Ovary (tissue), 9 donors: Measurements from ENCODE around the gene MBD5. TPM values are rescaled to one million over a fixed set of nuclear protein-coding genes. Genes with fewer than 3 reads are reported as not detected.
A peak's percentile ranks its signal among the peaks of the same experiment; 100 is the strongest.
"Not testable (repeated sequence)": the region's sequence is repeated elsewhere in the genome, so short reads cannot be mapped to it uniquely, and the experiment has no call there.

Source experiments
- DNase-seq, 5 donors: peaks; one replicate each; pipeline ENCODE4 v3.0.0-alpha.2; 2019 to 2020
- H3K27ac ChIP-seq, 2 donors: fragments of 200-600 bp; one replicate each; pipeline versions ENCODE4 v1.5.1 to v1.8.0; 2019 to 2022
- H3K27me3 ChIP-seq: fragments of 200-600 bp; one replicate; pipeline ENCODE4 v1.8.0; 2022
- H3K36me3 ChIP-seq: fragments of 200-600 bp; sonication (generic); one replicate; pipeline ENCODE4 v1.5.1; 2019
- H3K4me1 ChIP-seq: one replicate; pipeline ENCODE4 v1.8.1; 2013; ENCODE audit warnings: mild to moderate bottlenecking, moderate library complexity; ENCODE audit not compliant: insufficient read depth
- H3K4me3 ChIP-seq: fragments of 200-600 bp; sonication (generic); one replicate; pipeline ENCODE4 v1.5.1; 2017
- H3K9me3 ChIP-seq, 2 donors: fragments of 200-600 bp in 1 of 2; sonication (generic) in 1 of 2; one replicate each; pipeline versions ENCODE4 v1.5.1 to v1.8.1; 2013 to 2019; ENCODE audit warnings: mild to moderate bottlenecking in 1 of 2, moderate library complexity in 1 of 2
- EP300 ChIP-seq: sonication (generic); formaldehyde crosslinking; IDR thresholded peaks from one replicate; pipeline ENCODE4 v1.6.1; 2017; ENCODE audit warnings: antibody characterized with exemption
- POLR2A ChIP-seq: fragments of 450-650 bp; IDR thresholded peaks from one replicate; pipeline ENCODE4 v1.6.1; 2017; ENCODE audit warnings: antibody characterized with exemption, mild to moderate bottlenecking, moderate library complexity
- WGBS, 3 donors: extraction: QIAGEN DNeasy Blood & Tissue Kit in 1 of 3; methylation state at CpG; one replicate each; pipeline versions ENCODE4 v1.1.5 to v1.1.7; 2013 to 2017; 5-methylcytosine and 5-hydroxymethylcytosine counted together
- intact Hi-C, 4 donors: fragments of 100-400 bp; cut with DNase I; formaldehyde crosslinking; loops; one replicate each; pipeline versions ENCODE4 v1.11.0 to v1.15.1; 2022 to 2023
- polyA plus RNA-seq, 2 donors: library from polyadenylated mRNA; stranded (reverse); fragments of 200-250 nt in 1 of 2; fragments of 350-450 nt in 1 of 2; fragmentation: Illumina TruSeq in 1 of 2; extraction: RNeasy Lipid Tissue Mini Kit (QIAGEN cat#74804) in 1 of 2; gene quantifications; one replicate each; pipeline ENCODE4 v1.2.3, GENCODE V29; 2013 to 2014
- total RNA-seq, 7 donors: library from RNA; depleted of rRNA in 2 of 7; stranded (reverse); fragments of >200 nt in 2 of 7; fragmentation: NEBNext Ultra II Directional in 3 of 7; extraction: Animal tissue kit (Norgen Biotek cat#: 25700) in 3 of 7; gene quantifications; one replicate each; pipeline versions ENCODE4 v1.1.0 to v1.2.4, GENCODE V29; 2016 to 2023
- TF ChIP-seq, protein P1 (sequence below), 3 donors: fragments of 450-650 bp in 2 of 3; fragments of 200-600 bp in 1 of 3; IDR thresholded peaks; one replicate each; pipeline versions ENCODE4 v1.5.1 to v1.8.0; 2016 to 2022; ENCODE audit warnings: antibody characterized with exemption in 3 of 3, mild to moderate bottlenecking in 1 of 3
- donor health status: DM: no; HTN: no; CAD: no; lungs with moderate emphysema.
- donor health status: DM: no; HTN: no; CAD: no.
- donor health status: Bipolar disorder and iron deficiency.
- donor health status: DM: yes; HTN: yes; CAD: no.
- donor health status: DM: no; HTN: no; CAD: no.
- donor health status: DM: yes; HTN: yes; CAD: no.

The MBD5 gene
- total and polyA plus RNA-seq, 9 donors: 8.5 to 66.3 (median 45.8) TPM

DNA sequence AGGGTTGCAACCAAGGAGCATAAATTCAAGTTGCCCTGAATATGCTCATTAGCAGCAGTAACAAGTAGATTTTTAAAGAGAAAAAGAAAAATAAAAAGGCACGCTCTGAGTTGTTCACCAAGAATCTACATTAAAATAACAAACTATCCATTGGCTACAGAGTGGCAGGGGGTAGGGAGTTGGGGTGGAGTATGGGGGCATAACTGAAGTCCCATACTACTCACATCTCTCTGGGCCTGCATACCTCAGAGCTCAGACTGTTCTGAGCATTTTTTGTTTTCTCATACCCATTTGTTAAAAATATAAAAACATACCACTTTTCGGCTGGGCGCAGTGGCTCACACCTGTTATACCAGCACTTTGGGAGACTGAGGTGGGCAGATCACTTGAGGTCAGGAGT lies 31.8 kb upstream of the MBD5 start:
- Histone ChIP-seq H3K27me3 (no peaks in the 10 kb centered on the region), H3K9me3 (no peaks in the 10 kb centered on the region), H3K27ac (no peak overlapping the region), H3K36me3 (no peaks in the 10 kb centered on the region), H3K4me3 (no peak overlapping the region), H3K4me1 (no peaks in the 10 kb centered on the region)
- intact Hi-C loops: no loop called here
- no peak for DNase-seq
- WGBS, 3 donors: 86 to 89% (median 87%) methylated on average over 3 of the region's 3 CpGs
- TF ChIP-seq EP300 (no peak), POLR2A (no peak)
- TF ChIP-seq, protein P1, sequence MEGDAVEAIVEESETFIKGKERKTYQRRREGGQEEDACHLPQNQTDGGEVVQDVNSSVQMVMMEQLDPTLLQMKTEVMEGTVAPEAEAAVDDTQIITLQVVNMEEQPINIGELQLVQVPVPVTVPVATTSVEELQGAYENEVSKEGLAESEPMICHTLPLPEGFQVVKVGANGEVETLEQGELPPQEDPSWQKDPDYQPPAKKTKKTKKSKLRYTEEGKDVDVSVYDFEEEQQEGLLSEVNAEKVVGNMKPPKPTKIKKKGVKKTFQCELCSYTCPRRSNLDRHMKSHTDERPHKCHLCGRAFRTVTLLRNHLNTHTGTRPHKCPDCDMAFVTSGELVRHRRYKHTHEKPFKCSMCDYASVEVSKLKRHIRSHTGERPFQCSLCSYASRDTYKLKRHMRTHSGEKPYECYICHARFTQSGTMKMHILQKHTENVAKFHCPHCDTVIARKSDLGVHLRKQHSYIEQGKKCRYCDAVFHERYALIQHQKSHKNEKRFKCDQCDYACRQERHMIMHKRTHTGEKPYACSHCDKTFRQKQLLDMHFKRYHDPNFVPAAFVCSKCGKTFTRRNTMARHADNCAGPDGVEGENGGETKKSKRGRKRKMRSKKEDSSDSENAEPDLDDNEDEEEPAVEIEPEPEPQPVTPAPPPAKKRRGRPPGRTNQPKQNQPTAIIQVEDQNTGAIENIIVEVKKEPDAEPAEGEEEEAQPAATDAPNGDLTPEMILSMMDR (IDR thresholded peaks at IDR 0.05): no peak

DNA sequence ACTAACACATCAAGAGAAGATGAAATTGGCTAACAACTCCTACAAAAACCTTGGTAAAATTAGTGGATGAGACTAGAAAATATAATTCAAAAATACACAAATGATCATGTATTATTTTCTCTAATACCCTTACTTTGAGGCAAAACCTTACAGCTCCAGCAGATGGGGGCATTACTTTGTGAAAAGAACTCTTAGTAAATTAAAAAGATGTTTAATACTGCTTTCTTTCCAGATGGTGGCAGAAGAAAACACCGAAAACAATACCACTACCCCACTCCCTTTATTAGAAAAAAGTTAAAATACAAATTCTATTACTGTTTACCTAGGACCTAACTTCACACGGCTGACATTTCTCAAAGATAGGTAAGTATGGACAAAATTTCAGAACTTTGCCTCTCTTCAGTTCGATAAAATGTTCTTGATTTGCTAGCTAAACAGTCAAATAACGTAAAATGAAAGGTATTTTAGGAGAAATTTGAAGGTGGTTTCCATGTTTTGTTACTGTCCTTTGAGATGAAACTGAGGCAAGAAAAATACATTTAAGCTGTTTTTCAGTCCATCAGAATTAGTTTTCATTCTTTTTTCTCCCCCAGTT lies 31.0 kb upstream of the MBD5 start:
- no peaks in the 10 kb centered on the region for H3K36me3 ChIP-seq
- H3K27me3 ChIP-seq: no peaks in the 10 kb centered on the region
- WGBS, 3 donors: 35 to 47% (median 41%) methylated on average over 4 of the region's 4 CpGs
- H3K27ac ChIP-seq: no peak overlapping the region
- H3K4me1 ChIP-seq: no peaks in the 10 kb centered on the region
- no peak overlapping the region for H3K4me3 ChIP-seq
- H3K9me3 ChIP-seq: no peaks in the 10 kb centered on the region
- peak in 1 of 5 donors; percentile 31 for DNase-seq
- intact Hi-C loops: loop anchor here in 2 of 4 donors (10.0 kb wide), 2 partner anchors 525 to 535 kb away; no protein-coding TSS in a partner anchor
- TF ChIP-seq EP300 (no peak), POLR2A (no peak)
- TF ChIP-seq, protein P1 (IDR thresholded peaks at IDR 0.05): peak; percentile 17 to 71 (median 60)

DNA sequence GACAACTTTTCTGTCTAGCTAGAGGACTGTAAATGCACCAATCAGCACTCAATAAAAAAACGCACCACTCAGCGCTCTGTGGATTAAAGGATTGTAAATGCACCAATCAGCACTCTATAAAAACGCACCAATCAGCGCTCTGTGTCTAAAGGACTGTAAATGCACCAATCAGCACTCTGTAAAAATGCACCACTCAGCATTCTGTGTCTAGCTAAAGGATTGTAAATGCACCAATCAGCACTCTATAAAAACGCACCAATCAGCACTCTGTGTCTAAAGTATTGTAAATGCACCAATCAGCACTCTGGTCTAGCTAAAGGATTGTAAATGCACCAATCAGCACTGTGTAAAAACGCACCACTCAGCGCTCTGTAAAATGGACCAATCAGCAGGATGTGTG lies 25.9 kb upstream of the MBD5 start:
- DNase-seq, H3K36me3 ChIP-seq, H3K4me3 ChIP-seq, H3K9me3 ChIP-seq, H3K27me3 ChIP-seq, H3K4me1 ChIP-seq, H3K27ac ChIP-seq: not testable (repeated sequence)
- intact Hi-C loops: loop anchor here in 2 of 4 donors (10.0 kb wide), 2 partner anchors 520 to 530 kb away; no protein-coding TSS in a partner anchor
- WGBS, 3 donors: 98 to 100% (median 98%) methylated on average over 7 of the region's 7 CpGs

DNA sequence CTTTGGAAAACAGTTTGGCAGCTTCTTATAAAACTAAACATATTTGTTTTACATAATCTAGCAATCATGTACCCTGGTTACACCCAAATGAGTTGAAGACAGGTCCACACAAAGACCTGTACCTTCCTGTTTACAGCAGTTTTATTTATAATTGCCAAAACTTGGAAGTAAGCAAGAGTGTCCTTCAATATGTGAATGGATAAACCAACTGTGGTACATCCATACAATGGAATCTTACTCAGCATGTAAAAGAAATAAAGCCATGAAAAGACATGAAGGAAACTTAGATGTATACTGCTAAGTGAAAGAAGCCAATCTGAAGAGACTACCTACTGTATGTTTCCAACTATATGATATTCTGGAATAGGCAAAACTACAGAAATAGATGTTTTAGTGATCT lies 24.1 kb upstream of the MBD5 start:
- no peak overlapping the region for H3K4me3 ChIP-seq
- H3K27me3 ChIP-seq: no peaks in the 10 kb centered on the region
- no peaks in the 10 kb centered on the region for H3K36me3 ChIP-seq
- intact Hi-C loops: loop anchor here in 2 of 4 donors (10.0 kb wide), 2 partner anchors 518 to 528 kb away; no protein-coding TSS in a partner anchor
- H3K4me1 ChIP-seq: peaks cover 4% of the 10 kb centered on the region
- H3K27ac ChIP-seq: no peak overlapping the region
- H3K9me3 ChIP-seq: no peaks in the 10 kb centered on the region
- DNase-seq: no peak
- TF ChIP-seq POLR2A (no peak), EP300 (no peak)
- TF ChIP-seq, protein P1 (IDR thresholded peaks at IDR 0.05): no peak

DNA sequence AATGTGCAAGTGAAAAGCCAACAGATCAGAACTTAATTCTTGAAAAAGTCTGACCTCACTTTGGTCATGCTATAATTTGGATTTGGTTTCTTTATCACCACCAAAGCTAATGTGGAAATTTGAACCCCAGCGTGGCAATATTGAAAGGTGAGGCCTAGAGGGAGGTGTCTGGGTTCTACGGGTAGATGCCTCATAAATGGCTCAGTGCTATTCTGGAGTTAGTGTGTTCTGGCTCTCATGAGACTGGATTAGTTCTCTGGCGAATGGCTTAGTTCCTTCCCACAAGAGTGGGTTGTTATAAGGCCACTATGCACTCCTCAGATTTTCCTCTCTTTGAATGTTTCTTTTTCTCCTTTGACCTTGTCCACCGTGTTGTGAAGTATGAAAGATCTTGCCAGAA lies 22.7 kb upstream of the MBD5 start:
- Histone ChIP-seq H3K4me1 (peaks cover 4% of the 10 kb centered on the region), H3K36me3 (no peaks in the 10 kb centered on the region), H3K4me3 (no peak overlapping the region), H3K27ac (no peak overlapping the region), H3K27me3 (no peaks in the 10 kb centered on the region), H3K9me3 (no peaks in the 10 kb centered on the region)
- TF ChIP-seq POLR2A: no peak
- TF ChIP-seq EP300: no peak
- TF ChIP-seq, protein P1 (IDR thresholded peaks at IDR 0.05): no peak
- WGBS, 3 donors: 73 to 83% (median 79%) methylated on average over 4 of the region's 4 CpGs
- intact Hi-C loops: loop anchor here in 2 of 4 donors (10.0 kb wide), 2 partner anchors 517 to 527 kb away; no protein-coding TSS in a partner anchor
- DNase-seq: no peak
